ENCODE results near the gene STAT1.

GRCh38 chr2:191015239-191015638 is 1.3 kb upstream of the STAT1 start:
- TF ChIP-seq CTCF (conservative IDR thresholded peaks at IDR 0.05; ENCODE audit: low read length) (no peak), EZH2phosphoT487 (IDR thresholded peaks at IDR 0.05; ENCODE audit: borderline replicate concordance) (no peak)

Data from Loucy (cell line).